Gastrocnemius medialis (tissue), 4 donors: Measurements from ENCODE around the gene C17orf114.

ENCODE experiments used
- POLR2A ChIP-seq, 2 donors: fragments of 450-650 bp; IDR thresholded peaks; one replicate each; pipeline ENCODE4 v1.6.1; 2017; ENCODE audit warnings: antibody characterized with exemption in 2 of 2, mild to moderate bottlenecking in 2 of 2, moderate library complexity in 2 of 2
- TF ChIP-seq, protein P1 (sequence below), 5 experiments: fragments of 450-650 bp in 3 of 5; fragments of 200-600 bp in 2 of 5; sonication (generic) in 2 of 5; IDR thresholded peaks in 4 of 5; conservative IDR thresholded peaks in 1 of 5; 1 replicate in 4 of 5; 2 replicates in 1 of 5; pipeline ENCODE4 v1.5.1; 2016 to 2019; ENCODE audit warnings: antibody characterized with exemption in 5 of 5, mild to moderate bottlenecking in 3 of 5, moderate library complexity in 3 of 5

DNA sequence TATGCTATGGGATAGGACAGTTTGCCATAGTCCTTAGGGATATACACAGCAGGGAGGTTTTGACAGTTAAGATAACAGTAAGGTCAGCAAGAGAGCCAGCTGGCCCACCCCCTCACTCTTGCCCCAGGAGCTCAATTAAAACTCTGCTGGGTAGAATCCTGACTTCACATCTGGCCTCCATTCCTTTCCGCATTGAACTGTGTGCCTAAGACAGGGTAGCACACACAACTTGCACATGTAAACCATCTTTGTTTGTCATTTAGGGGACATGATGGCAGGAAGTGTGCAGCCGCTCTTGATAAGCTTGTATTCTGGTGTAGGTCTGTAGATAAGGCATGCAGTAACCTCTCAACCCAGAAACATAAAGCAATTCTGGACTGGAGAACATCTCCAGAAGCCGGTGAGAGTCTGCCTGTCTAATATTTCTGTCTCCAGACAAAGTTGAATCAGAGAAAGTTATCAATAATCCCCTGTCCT lies 36.2 kb upstream of the C17orf114 start:
- TF ChIP-seq, protein P1, sequence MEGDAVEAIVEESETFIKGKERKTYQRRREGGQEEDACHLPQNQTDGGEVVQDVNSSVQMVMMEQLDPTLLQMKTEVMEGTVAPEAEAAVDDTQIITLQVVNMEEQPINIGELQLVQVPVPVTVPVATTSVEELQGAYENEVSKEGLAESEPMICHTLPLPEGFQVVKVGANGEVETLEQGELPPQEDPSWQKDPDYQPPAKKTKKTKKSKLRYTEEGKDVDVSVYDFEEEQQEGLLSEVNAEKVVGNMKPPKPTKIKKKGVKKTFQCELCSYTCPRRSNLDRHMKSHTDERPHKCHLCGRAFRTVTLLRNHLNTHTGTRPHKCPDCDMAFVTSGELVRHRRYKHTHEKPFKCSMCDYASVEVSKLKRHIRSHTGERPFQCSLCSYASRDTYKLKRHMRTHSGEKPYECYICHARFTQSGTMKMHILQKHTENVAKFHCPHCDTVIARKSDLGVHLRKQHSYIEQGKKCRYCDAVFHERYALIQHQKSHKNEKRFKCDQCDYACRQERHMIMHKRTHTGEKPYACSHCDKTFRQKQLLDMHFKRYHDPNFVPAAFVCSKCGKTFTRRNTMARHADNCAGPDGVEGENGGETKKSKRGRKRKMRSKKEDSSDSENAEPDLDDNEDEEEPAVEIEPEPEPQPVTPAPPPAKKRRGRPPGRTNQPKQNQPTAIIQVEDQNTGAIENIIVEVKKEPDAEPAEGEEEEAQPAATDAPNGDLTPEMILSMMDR (IDR thresholded peaks at IDR 0.05 in 4 of 5, conservative IDR thresholded peaks at IDR 0.05 in 1 of 5): no peak
- TF ChIP-seq POLR2A (IDR thresholded peaks at IDR 0.05): no peak
